Measurements from ENCODE around the gene NSMF. TPM values are rescaled to one million over a fixed set of nuclear protein-coding genes. Genes with fewer than 3 reads are reported as not detected.

NSMF gene
- total RNA-seq, 2 experiments from 2014 or later = 57.6 to 60.3 TPM

DNA sequence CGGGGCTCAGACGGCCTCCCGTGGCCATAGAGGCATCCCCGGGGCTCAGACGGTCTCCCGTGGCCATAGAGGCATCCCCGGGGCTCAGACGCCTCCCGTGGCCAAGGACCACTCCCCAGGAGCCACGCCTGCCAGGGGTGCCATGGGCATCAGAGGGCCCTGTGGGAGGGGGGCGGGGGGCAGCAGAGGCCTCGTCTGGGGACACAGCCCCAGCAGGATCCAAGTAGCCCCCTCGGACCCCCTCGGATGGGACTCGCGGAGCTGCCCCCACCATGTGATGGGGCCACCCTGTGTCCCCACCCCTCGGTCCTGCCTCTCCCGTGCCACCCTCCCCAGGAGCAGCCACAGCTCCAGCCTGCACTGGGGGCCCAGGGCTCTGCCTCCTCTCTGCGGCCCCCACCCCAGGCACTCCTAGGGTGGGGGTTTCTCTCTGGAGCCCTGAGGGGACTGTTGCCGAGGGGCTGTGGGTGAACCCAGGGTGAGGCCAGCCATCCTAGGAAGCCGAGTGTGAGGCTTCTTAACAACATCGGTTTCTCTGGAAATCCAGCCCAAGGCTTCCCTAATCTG, 20.5 kb downstream of the NSMF start:
- ChIA-PET CTCF (no interaction called here), POLR2A (no interaction called here)
- Mint-ChIP-seq H3K4me1 (peaks cover 5% of the 10 kb centered on the region), H3K27me3 (peaks cover 18% of the 10 kb centered on the region), H3K4me3 (no peak overlapping the region), H3K36me3 (ENCODE audit: low read depth) (no peaks in the 10 kb centered on the region), H3K27ac (no peak overlapping the region), H3K9me3 (no peaks in the 10 kb centered on the region)
- no peak for DNase-seq

GRCh38 chr9:137437691-137438590, 21.2 kb downstream of the NSMF start:
- H3K4me1 Mint-ChIP-seq = peaks cover 5% of the 10 kb centered on the region
- no peaks in the 10 kb centered on the region for H3K9me3 Mint-ChIP-seq
- ChIA-PET CTCF (interaction anchor here (0.5 to 1.3 kb wide), 3 partner anchors 15 to 684 kb away, joined by 3 to 7 read pairs (median 4); partner anchors contain the start of genes EXD3, NOXA1 and RNF224), POLR2A (no interaction called here)
- H3K36me3 Mint-ChIP-seq (ENCODE audit: low read depth) = no peaks in the 10 kb centered on the region
- no peak overlapping the region for H3K4me3 Mint-ChIP-seq
- H3K27ac Mint-ChIP-seq = no peak overlapping the region
- DNase-seq = no peak
- peaks cover 12% of the 10 kb centered on the region for H3K27me3 Mint-ChIP-seq

DNA sequence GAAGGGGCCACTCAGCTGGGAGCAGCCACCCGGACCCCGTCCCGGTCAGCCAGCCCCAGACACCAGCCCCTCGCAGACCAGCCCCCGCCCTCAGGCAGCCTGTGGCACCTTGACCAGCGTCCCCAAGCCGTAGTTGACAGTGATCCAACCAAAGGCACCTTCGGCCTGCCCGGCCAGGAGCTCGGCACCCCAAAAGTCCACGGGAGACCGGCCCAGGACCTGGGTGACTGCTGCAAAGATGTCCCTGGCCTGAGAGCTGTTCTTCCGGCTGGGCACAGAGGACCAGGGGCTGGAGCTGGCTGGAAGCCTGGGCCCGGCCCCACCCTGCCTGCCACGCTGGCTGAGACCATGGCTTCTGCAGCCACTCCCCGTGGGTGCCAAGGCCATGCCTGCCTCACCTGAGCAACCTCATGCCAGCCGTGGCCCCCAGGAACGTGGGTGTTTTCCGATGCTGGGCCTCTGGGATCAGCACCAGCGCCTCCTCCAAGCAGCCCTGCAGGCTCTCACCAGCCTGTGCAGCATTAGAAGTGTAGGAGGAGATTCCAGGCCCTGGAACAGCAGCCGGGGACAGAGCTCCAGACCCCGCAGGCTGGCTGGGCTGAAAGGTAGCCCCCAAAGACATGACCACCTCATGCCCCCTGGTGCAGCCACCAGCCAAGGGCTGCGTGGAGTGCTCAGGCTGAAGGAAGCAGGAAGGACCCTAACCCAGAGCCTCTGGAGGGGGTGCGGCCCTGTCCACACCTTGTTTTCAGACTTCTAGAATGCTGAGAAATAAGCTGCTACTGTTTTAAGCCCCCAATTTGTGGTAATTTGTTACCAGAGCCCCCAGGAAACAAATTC, 22.2 kb downstream of the NSMF start:
- Mint-ChIP-seq H3K27ac (no peak overlapping the region), H3K36me3 (ENCODE audit: low read depth) (no peaks in the 10 kb centered on the region), H3K9me3 (no peaks in the 10 kb centered on the region), H3K4me1 (peaks cover 4% of the 10 kb centered on the region), H3K27me3 (peaks cover 6% of the 10 kb centered on the region), H3K4me3 (no peak overlapping the region)
- DNase-seq = no peak
- CTCF ChIA-PET = interaction anchor here (0.5 to 1.3 kb wide), 5 partner anchors 8 to 685 kb away, joined by 3 to 7 read pairs (median 4); partner anchors contain the start of genes EXD3, NOXA1 and RNF224
- POLR2A ChIA-PET = no interaction called here

- no peak for DNase-seq
- POLR2A ChIA-PET = no interaction called here
- H3K36me3 Mint-ChIP-seq (ENCODE audit: low read depth) = no peaks in the 10 kb centered on the region
Observed at GRCh38 chr9:137435980-137436760, 23.0 kb downstream of the NSMF start.

GRCh38 chr9:137435381-137435891, 23.7 kb downstream of the NSMF start:
- CTCF ChIA-PET = interaction anchor here (0.7 to 2.3 kb wide), 2 partner anchors 8 to 12 kb away, joined by 3 to 13 read pairs; partner anchors contain the start of genes EXD3 and NOXA1
- POLR2A ChIA-PET = no interaction called here
- Mint-ChIP-seq H3K4me3 (no peak overlapping the region), H3K27me3 (peaks cover 4% of the 10 kb centered on the region), H3K4me1 (peaks cover 2% of the 10 kb centered on the region), H3K36me3 (ENCODE audit: low read depth) (no peaks in the 10 kb centered on the region), H3K9me3 (no peaks in the 10 kb centered on the region), H3K27ac (no peak overlapping the region)
- no peak for DNase-seq

More at GRCh38 chr9:137435980-137436760, 23.0 kb downstream of the NSMF start:
- Mint-ChIP-seq H3K4me3 (no peak overlapping the region), H3K9me3 (no peaks in the 10 kb centered on the region), H3K27me3 (peaks cover 4% of the 10 kb centered on the region), H3K4me1 (peaks cover 2% of the 10 kb centered on the region), H3K27ac (no peak overlapping the region)
- CTCF ChIA-PET = interaction anchor here (0.8 to 1.3 kb wide), 3 partner anchors 9 to 209 kb away, joined by 3 to 7 read pairs (median 7); partner anchors contain the start of genes EXD3, NOXA1 and RNF224

DNA sequence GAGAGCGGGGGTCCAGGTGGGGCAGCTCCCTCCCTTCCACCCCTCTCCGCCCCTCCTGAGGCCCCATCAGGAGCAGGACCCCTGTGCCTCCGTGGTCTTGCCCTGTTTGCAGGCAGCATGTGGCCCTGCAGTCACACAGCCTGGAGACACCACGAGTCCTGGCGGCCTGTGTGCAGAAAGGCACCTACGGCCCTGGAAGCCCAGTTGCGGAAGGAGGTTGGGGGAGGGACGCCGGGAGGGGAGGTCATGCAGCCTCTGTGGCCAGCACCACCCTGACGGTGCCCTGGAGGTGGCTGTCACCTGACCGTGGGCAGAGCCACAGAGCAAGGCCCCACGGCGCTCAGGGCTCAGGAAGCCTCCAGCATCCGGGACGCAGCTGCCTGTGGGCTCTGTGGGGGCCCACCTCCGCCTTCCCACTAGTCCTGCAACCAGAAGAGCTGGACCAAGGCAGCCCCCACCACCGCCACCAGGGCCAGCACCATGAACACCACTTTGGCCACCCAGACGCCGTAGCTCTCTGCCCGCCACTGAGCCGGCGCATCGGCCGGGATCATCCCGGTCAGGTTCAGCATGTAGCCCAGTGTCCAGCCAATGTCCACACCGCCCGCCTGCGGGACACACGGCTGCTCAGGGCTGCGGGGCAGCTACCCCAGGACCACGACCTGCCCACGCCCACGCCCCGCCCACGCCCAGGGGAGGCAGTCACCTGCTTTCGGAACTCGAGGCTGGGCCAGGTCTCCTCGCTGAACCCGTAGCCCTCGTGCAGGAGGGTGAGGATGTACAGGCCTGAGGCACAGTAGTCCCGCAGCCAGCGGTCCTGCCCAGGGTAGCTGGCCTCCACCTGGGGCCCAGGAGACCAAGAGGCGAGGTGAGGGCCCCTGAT, 24.4 kb downstream of the NSMF start:
- POLR2A ChIA-PET = no interaction called here
- peaks cover 2% of the 10 kb centered on the region for H3K4me1 Mint-ChIP-seq
- no peak overlapping the region for H3K27ac Mint-ChIP-seq
- H3K36me3 Mint-ChIP-seq (ENCODE audit: low read depth) = no peaks in the 10 kb centered on the region
- no peaks in the 10 kb centered on the region for H3K9me3 Mint-ChIP-seq
- no peak for DNase-seq
- no peak overlapping the region for H3K4me3 Mint-ChIP-seq
- H3K27me3 Mint-ChIP-seq = peaks cover 4% of the 10 kb centered on the region
- CTCF ChIA-PET = interaction anchor here (0.7 to 2.3 kb wide), 3 partner anchors 9 to 12 kb away, joined by 3 to 13 read pairs (median 6); partner anchors contain the start of genes EXD3 and NOXA1

GRCh38 chr9:137433916-137434431, 25.2 kb downstream of the NSMF start:
- ChIA-PET CTCF (interaction anchor here (1.6 to 2.3 kb wide), 2 partner anchors 10 to 11 kb away, joined by 6 to 13 read pairs; partner anchors contain the start of genes EXD3 and NOXA1), POLR2A (no interaction called here)
- Mint-ChIP-seq H3K27me3 (no peaks in the 10 kb centered on the region), H3K9me3 (no peaks in the 10 kb centered on the region), H3K36me3 (ENCODE audit: low read depth) (no peaks in the 10 kb centered on the region), H3K27ac (no peak overlapping the region), H3K4me1 (no peaks in the 10 kb centered on the region), H3K4me3 (no peak overlapping the region)
- no peak for DNase-seq

DNA sequence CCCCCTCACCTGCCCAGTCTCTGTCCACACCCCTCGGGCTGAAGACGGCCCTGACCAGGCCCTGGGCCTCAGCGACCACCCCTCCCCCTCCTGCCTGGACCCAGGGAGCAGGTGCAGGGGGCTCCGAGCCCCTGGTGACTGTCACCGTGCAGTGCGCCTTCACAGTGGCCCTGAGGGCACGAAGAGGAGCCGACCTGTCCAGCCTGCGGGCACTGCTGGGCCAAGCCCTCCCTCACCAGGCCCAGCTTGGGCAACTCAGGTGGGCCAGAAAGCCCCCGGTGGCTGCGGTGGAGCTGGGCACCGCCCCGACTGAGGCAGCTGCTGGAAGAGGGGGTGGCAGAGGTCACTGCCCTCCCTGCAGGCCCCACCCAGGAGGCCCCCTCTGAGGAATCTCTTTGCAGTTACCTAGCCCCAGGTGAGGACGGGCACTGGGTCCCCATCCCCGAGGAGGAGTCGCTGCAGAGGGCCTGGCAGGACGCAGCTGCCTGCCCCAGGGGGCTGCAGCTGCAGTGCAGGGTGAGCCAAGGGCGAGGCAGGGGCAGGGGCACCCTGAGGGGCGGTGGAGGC, 25.7 kb downstream of the NSMF start:
- ChIA-PET POLR2A (no interaction called here), CTCF (interaction anchor here (1.6 to 2.3 kb wide), 2 partner anchors 10 kb away, joined by 6 to 13 read pairs; partner anchors contain the start of genes EXD3 and NOXA1)
- no peak overlapping the region for H3K27ac Mint-ChIP-seq
- no peak overlapping the region for H3K4me3 Mint-ChIP-seq
- no peaks in the 10 kb centered on the region for H3K4me1 Mint-ChIP-seq
- no peaks in the 10 kb centered on the region for H3K9me3 Mint-ChIP-seq
- no peaks in the 10 kb centered on the region for H3K36me3 Mint-ChIP-seq (ENCODE audit: low read depth)
- DNase-seq = no peak
- no peaks in the 10 kb centered on the region for H3K27me3 Mint-ChIP-seq

DNA sequence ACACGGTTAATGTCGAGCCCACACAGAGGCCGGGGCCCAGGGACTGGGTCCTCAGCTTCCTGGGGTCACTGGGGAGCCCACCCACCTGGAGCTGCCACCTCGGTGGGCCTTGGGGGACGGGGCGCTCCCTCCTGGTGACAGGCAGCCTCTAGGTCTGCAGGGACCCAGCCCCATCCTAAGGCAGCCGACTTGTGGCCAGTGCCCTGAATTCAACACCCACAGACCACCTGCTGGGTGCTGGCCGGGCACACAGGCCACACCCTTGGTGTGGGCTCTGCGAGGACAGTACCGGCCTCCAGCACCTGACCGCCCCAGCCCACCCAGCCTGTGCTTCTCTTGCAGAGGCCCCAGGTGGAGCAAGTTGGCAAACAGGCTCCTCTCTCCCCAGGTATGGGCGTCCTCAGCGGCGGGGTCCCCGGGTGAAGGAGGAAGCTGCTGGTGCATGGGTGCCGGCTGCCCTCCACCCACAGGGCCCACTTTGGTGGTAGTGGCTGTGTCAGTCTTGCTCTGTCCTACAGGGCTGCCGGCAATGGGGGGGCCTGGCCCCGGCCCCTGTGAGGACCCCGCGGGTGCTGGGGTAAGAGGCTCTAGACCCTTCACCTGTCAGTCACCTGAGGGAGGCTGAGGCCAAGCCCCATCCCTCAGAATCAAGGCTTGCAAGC, 26.3 kb downstream of the NSMF start:
- H3K27me3 Mint-ChIP-seq = no peaks in the 10 kb centered on the region
- no peaks in the 10 kb centered on the region for H3K36me3 Mint-ChIP-seq (ENCODE audit: low read depth)
- DNase-seq = no peak
- no peak overlapping the region for H3K27ac Mint-ChIP-seq
- H3K9me3 Mint-ChIP-seq = no peaks in the 10 kb centered on the region
- ChIA-PET POLR2A (no interaction called here), CTCF (interaction anchor here (1.6 to 2.3 kb wide), 2 partner anchors 10 to 11 kb away, joined by 6 to 13 read pairs; partner anchors contain the start of genes EXD3 and NOXA1)
- no peaks in the 10 kb centered on the region for H3K4me1 Mint-ChIP-seq
- no peak overlapping the region for H3K4me3 Mint-ChIP-seq

GRCh38 chr9:137431416-137431931, 27.7 kb downstream of the NSMF start:
- Mint-ChIP-seq H3K27ac (no peak overlapping the region), H3K4me1 (no peaks in the 10 kb centered on the region), H3K4me3 (no peak overlapping the region), H3K36me3 (ENCODE audit: low read depth) (no peaks in the 10 kb centered on the region), H3K9me3 (no peaks in the 10 kb centered on the region), H3K27me3 (no peaks in the 10 kb centered on the region)
- POLR2A ChIA-PET = no interaction called here
- DNase-seq = no peak
- CTCF ChIA-PET = interaction anchor here (0.8 kb wide), 1 partner anchor 8 kb away, joined by 3 read pairs; the partner anchor contains the start of genes EXD3 and NOXA1
